ENCODE data around the gene PTPRG. TPM values are rescaled to one million over a fixed set of nuclear protein-coding genes. Genes with fewer than 3 reads are reported as not detected.

The PTPRG gene
- total and polyA plus RNA-seq, 2 donors (not counting 1 experiment from before 2014, with no cell fraction given): 67.0 to 97.9 TPM

DNA sequence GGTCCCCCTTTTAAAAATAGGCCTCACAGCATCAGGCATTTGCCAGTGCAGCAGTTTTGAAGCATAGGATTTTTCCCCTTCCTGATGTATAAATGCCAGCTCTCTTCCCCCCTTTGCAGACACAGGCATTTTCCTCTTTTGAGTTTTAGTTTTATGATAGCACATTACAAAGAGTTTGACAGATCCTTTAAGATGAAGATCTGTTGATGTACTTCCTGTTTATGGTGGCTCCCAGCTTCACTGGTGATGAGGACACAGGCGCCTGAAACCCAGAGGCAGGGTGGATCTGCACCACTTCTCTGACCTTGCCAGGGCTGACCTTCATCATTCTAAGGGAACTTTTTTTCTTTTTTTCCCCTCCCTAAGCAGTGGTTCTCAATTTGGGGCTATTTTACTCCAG is 243.4 kb downstream of the PTPRG start:
- Histone ChIP-seq H3K9me3 (ENCODE audit: control insufficient read depth, insufficient read depth, low read depth, low read length) (no peaks in the 10 kb centered on the region), H2AFZ (ENCODE audit: low read length) (no peak overlapping the region), H3K9ac (ENCODE audit: insufficient read depth, low read length) (no peak overlapping the region), H3K4me1 (ENCODE audit: control insufficient read depth, extremely low read depth, insufficient read depth, low read length) (peaks cover 6% of the 10 kb centered on the region), H3K27ac (ENCODE audit: insufficient read depth, low read length) (no peak overlapping the region), H3K4me2 (ENCODE audit: extremely low read depth, insufficient read depth, low read length) (no peak overlapping the region), H3K27me3 (ENCODE audit: control insufficient read depth, insufficient read depth, low read length) (no peaks in the 10 kb centered on the region), H3K36me3 (ENCODE audit: control insufficient read depth, insufficient read depth, low read length) (no peaks in the 10 kb centered on the region), H3K4me3 (replicated peaks in 1 of 4; ENCODE audit: control extremely low read depth in 1 of 4, insufficient read depth in 1 of 4, low read depth in 3 of 4, low read length in 4 of 4) (no peak overlapping the region), H4K20me1 (ENCODE audit: control insufficient read depth, extremely low read depth, insufficient read depth, low read length) (no peaks in the 10 kb centered on the region), H3K79me2 (ENCODE audit: control insufficient read depth, insufficient read depth, low read length) (no peaks in the 10 kb centered on the region)
- TF ChIP-seq, protein P1, sequence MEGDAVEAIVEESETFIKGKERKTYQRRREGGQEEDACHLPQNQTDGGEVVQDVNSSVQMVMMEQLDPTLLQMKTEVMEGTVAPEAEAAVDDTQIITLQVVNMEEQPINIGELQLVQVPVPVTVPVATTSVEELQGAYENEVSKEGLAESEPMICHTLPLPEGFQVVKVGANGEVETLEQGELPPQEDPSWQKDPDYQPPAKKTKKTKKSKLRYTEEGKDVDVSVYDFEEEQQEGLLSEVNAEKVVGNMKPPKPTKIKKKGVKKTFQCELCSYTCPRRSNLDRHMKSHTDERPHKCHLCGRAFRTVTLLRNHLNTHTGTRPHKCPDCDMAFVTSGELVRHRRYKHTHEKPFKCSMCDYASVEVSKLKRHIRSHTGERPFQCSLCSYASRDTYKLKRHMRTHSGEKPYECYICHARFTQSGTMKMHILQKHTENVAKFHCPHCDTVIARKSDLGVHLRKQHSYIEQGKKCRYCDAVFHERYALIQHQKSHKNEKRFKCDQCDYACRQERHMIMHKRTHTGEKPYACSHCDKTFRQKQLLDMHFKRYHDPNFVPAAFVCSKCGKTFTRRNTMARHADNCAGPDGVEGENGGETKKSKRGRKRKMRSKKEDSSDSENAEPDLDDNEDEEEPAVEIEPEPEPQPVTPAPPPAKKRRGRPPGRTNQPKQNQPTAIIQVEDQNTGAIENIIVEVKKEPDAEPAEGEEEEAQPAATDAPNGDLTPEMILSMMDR (conservative IDR thresholded peaks at IDR 0.05 in 1 of 2, IDR thresholded peaks at IDR 0.05 in 1 of 2; ENCODE audit: low read depth in 1 of 2, low read length in 2 of 2): no peak
- no peak for TF ChIP-seq EZH2 (IDR thresholded peaks at IDR 0.05; ENCODE audit: low read length, missing control alignments)
- no peak for DNase-seq (ENCODE audit: low read depth in 2 of 2)

DNA sequence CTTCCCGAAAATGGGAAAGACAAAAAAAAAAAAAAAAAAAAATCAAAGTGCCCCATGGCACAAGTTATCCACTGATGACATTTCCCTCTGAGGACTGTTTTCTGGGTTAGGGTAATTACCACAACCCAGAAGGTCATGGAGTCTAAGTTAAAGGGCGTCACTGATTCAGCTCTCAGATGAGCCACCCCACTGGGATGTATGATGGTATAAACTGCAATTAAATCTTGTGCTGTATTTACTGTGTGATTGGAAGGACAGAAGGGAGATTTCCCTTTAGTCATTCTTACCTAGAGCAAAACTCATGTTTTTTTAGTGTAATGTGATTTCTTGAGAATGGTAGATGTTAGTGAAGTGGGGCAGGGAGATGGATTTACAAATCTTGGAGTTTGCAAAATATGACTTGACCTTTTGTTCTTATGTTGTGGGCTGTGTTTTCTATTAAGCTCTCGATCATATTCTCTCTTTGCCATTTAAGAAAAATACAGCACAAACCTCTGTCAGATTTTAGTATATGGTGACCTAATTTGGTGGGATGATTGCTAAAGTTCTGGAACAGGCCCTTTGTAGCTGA is 244.2 kb downstream of the PTPRG start:
- no peaks in the 10 kb centered on the region for H4K20me1 ChIP-seq (ENCODE audit: control insufficient read depth, extremely low read depth, insufficient read depth, low read length)
- no peak for TF ChIP-seq EZH2 (IDR thresholded peaks at IDR 0.05; ENCODE audit: low read length, missing control alignments)
- TF ChIP-seq, protein P1 (conservative IDR thresholded peaks at IDR 0.05 in 1 of 2, IDR thresholded peaks at IDR 0.05 in 1 of 2; ENCODE audit: low read depth in 1 of 2, low read length in 2 of 2): no peak
- peak in 1 of 2 donors; percentile 80 for DNase-seq (ENCODE audit: low read depth in 2 of 2)

DNA sequence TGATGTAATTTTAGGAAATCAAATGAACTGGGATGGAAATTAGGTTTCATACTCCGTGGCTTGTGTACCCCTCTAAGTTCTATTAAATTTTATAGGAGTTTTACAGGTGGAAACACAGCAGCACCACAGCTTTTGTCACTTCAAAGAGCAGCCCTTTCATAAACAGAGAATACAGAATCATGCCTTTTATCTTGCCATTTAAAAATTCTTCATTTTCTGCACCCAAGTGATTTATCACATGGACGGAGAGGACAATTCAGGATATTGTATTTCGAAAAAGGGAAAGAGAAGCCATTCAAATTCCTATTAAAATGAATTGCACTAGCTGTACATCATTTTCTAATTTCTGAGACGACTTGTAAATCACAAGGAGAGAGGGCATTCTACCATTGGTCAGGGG is 245.4 kb downstream of the PTPRG start:
- no peak overlapping the region for H2AFZ ChIP-seq (ENCODE audit: low read length)
- no peaks in the 10 kb centered on the region for H3K27me3 ChIP-seq (ENCODE audit: control insufficient read depth, insufficient read depth, low read length)
- no peak for DNase-seq (ENCODE audit: low read depth in 2 of 2)
- H3K36me3 ChIP-seq (ENCODE audit: control insufficient read depth, insufficient read depth, low read length): no peaks in the 10 kb centered on the region
- no peaks in the 10 kb centered on the region for H4K20me1 ChIP-seq (ENCODE audit: control insufficient read depth, extremely low read depth, insufficient read depth, low read length)
- no peak overlapping the region for H3K27ac ChIP-seq (ENCODE audit: insufficient read depth, low read length)
- H3K9me3 ChIP-seq (ENCODE audit: control insufficient read depth, insufficient read depth, low read depth, low read length): no peaks in the 10 kb centered on the region
- no peaks in the 10 kb centered on the region for H3K79me2 ChIP-seq (ENCODE audit: control insufficient read depth, insufficient read depth, low read length)
- H3K9ac ChIP-seq (ENCODE audit: insufficient read depth, low read length): no peak overlapping the region
- no peak overlapping the region for H3K4me3 ChIP-seq (replicated peaks in 1 of 4; ENCODE audit: control extremely low read depth in 1 of 4, insufficient read depth in 1 of 4, low read depth in 3 of 4, low read length in 4 of 4)
- H3K4me1 ChIP-seq (ENCODE audit: control insufficient read depth, extremely low read depth, insufficient read depth, low read length): peaks cover 6% of the 10 kb centered on the region
- no peak for TF ChIP-seq EZH2 (IDR thresholded peaks at IDR 0.05; ENCODE audit: low read length, missing control alignments)
- H3K4me2 ChIP-seq (ENCODE audit: extremely low read depth, insufficient read depth, low read length): no peak overlapping the region

More for the DNA sequence above, 244.2 kb downstream of the PTPRG start:
- H3K4me1 ChIP-seq (ENCODE audit: control insufficient read depth, extremely low read depth, insufficient read depth, low read length): peaks cover 6% of the 10 kb centered on the region
- no peak overlapping the region for H3K9ac ChIP-seq (ENCODE audit: insufficient read depth, low read length)
- H3K9me3 ChIP-seq (ENCODE audit: control insufficient read depth, insufficient read depth, low read depth, low read length): no peaks in the 10 kb centered on the region
- H3K27ac ChIP-seq (ENCODE audit: insufficient read depth, low read length): no peak overlapping the region
- no peak overlapping the region for H3K4me3 ChIP-seq (replicated peaks in 1 of 4; ENCODE audit: control extremely low read depth in 1 of 4, insufficient read depth in 1 of 4, low read depth in 3 of 4, low read length in 4 of 4)
- H3K79me2 ChIP-seq (ENCODE audit: control insufficient read depth, insufficient read depth, low read length): no peaks in the 10 kb centered on the region
- no peak overlapping the region for H2AFZ ChIP-seq (ENCODE audit: low read length)
- no peak overlapping the region for H3K4me2 ChIP-seq (ENCODE audit: extremely low read depth, insufficient read depth, low read length)
- no peaks in the 10 kb centered on the region for H3K36me3 ChIP-seq (ENCODE audit: control insufficient read depth, insufficient read depth, low read length)
- H3K27me3 ChIP-seq (ENCODE audit: control insufficient read depth, insufficient read depth, low read length): no peaks in the 10 kb centered on the region
